ENCODE data around the gene NCR2. TPM values are rescaled to one million over a fixed set of nuclear protein-coding genes. Genes with fewer than 3 reads are reported as not detected.

NCR2 gene
- total and polyA plus RNA-seq, 9 of the 15 experiments (the other 6 are each of a cell fraction or from before 2014, with no cell fraction given) = not detected

DNA sequence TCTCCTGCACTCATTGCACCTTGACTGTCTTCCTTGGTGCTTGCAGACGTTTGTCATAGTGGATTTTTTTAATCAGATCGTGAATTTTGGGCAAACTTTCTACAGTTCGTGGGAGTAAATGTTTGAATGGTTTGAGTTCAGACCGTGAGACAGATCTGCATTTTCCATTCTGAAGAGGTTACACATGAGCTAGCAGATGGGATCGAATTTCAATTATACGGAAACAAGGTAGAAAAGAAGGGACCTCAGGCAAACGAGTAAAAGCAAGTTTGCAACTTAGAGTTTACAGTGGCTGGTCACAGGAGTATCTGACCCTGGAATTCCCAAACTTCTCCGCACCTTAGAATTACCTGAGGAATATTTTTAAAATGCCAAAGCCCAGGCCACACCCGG lies 17.2 kb upstream of the NCR2 start:
- Histone ChIP-seq H3K4me2 (ENCODE audit: insufficient read depth, low read length) (peak overlapping the region; percentile 93), H3K9ac (ENCODE audit: insufficient read depth in 1 of 2, low read depth in 2 of 2, low read length in 2 of 2) (peak overlapping the region; percentile 34 to 87; a peak in 3 of 4 replicates), H3K27ac (ENCODE audit: extremely low read depth, low read depth, low read length) (no peak overlapping the region; the same call in 2 of the 3 replicates), H3K9me3 (replicated peaks; ENCODE audit: control insufficient read depth, insufficient read depth, low read depth, low read length) (no peaks in the 10 kb centered on the region), H2AFZ (ENCODE audit: low read depth, low read length) (peak overlapping the region; percentile 96), H3K4me3 (peak overlapping the region; percentile 9; the same call in 1 of the 2 replicates), H3K4me1 (replicated peaks in 1 of 2; ENCODE audit: control insufficient read depth in 2 of 2, insufficient read depth in 2 of 2, low read length in 2 of 2) (peaks cover 8 to 21% of the 10 kb centered on the region in 2 experiments; a peak in 4 of 5 replicates), H3K79me2 (ENCODE audit: control insufficient read depth, insufficient read depth, low read length) (no peaks in the 10 kb centered on the region), H3K36me3 (ENCODE audit: control insufficient read depth, insufficient read depth, low read length) (no peaks in the 10 kb centered on the region), H3K9me1 (ENCODE audit: control insufficient read depth, insufficient read depth, low read length) (no peaks in the 10 kb centered on the region), H3K27me3 (ENCODE audit: control insufficient read depth in 2 of 2, insufficient read depth in 2 of 2, low read length in 2 of 2) (peaks cover 4 to 5% of the 10 kb centered on the region in 2 experiments; a peak in 3 of 5 replicates), H4K20me1 (replicated peaks; ENCODE audit: control insufficient read depth, insufficient read depth, low read length) (no peaks in the 10 kb centered on the region)
- TF ChIP-seq SP1 (CRISPR knock-in tag; IDR thresholded peaks at IDR 0.05) (0 out of 2 replicates have a peak, but pooled peaks have one; percentile 2), CBFA2T3 (IDR thresholded peaks at IDR 0.05) (no peak)
- ChIA-PET POLR2A (interaction anchor here (0.6 to 1.4 kb wide), 6 partner anchors 8 to 258 kb away, joined by 3 to 4 read pairs (median 3); no protein-coding TSS in a partner anchor), CTCF (ENCODE audit: low intra/inter-chr PET ratio) (interaction anchor here (0.9 to 2.7 kb wide), 4 partner anchors 12 to 313 kb away, joined by 3 to 16 read pairs (median 6); no protein-coding TSS in a partner anchor)
- intact Hi-C loops (cut with micrococcal nuclease) = loop anchor here (1.0 to 5.0 kb wide), 6 partner anchors 12 to 246 kb away; partner anchors contain the start of genes NFYA, OARD1 and TREML4
- peak; percentile 19 for FAIRE-seq
- in situ Hi-C loops (cut with MboI) = no loop called here
- ATAC-seq = no peak
- BruUV-seq (replicated peaks) = no TSS peak
- no peak for DNase-seq (ENCODE audit: extremely low read depth in 1 of 4, low spot score in 3 of 4)
- 9% methylated on average over 9 of the region's 9 CpGs for WGBS (ENCODE audit: insufficient coverage, low coverage, missing lambda C conversion rate)
